ENCODE results near the gene C14orf119. TPM values are rescaled to one million over a fixed set of nuclear protein-coding genes. Genes with fewer than 3 reads are reported as not detected.
A peak's percentile ranks its signal among the peaks of the same experiment; 100 is the strongest.

The C14orf119 gene
- total RNA-seq, 1 experiment from 2014 or later: 81.3 TPM

- POLR2A ChIA-PET: interaction anchor here (1.1 kb wide), 1 partner anchor 9 kb away, joined by 3 read pairs; no protein-coding TSS in a partner anchor
- Mint-ChIP-seq H3K27ac (no peak within 1 kb of the TSS; the same call in none of the 2 replicates), H3K4me1 (peaks cover 46% of the 10 kb centered on the region)
Observed at GRCh38 chr14:23104591-23105347, 9.5 kb downstream of the C14orf119 start, which contains the start of gene CIROP. CIROP (minus strand) TSS chr14:23104989; CDS start chr14:23104920, 69 bp downstream.

DNA sequence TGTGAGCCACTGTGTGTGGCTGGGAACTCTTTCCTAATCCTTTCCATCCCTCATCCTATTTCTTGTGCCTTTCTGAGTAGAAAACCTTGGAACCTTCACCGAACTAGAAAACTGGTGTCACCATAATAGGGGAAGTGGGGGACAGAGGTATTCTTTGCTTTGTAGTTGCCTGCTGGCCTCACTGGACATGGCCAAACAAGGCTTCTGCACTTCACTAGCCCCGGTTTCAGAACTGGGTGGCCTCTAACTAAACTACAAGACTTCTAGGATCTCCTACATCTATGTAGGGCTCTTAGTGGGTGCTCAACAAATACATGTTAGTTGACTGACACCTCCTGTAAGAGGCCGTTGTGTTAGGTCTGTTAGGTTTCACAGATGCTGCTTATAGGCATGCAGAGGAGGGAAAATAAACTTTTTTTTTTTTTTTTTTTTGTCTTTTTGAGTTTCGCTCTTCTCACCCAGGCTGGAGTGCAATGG, 10.1 kb downstream of the C14orf119 start:
- TF ChIP-seq CBFB (CRISPR knock-in tag; IDR thresholded peaks at IDR 0.05; ENCODE audit: low read depth) (no peak), SOX15 (CRISPR knock-in tag; IDR thresholded peaks at IDR 0.05) (no peak), ZNF425 (CRISPR knock-in tag; conservative IDR thresholded peaks at IDR 0.05) (no peak), RORB (CRISPR knock-in tag; IDR thresholded peaks at IDR 0.05) (no peak), ZNF416 (CRISPR knock-in tag; IDR thresholded peaks at IDR 0.05) (no peak), ZBTB21 (CRISPR knock-in tag; IDR thresholded peaks at IDR 0.05; ENCODE audit: borderline replicate concordance) (no peak), ETV6 (CRISPR knock-in tag; IDR thresholded peaks at IDR 0.05) (no peak), NFE2L1 (CRISPR knock-in tag; IDR thresholded peaks at IDR 0.05) (no peak), NFATC4 (CRISPR knock-in tag; IDR thresholded peaks at IDR 0.05) (no peak), SP1 (CRISPR knock-in tag; conservative IDR thresholded peaks at IDR 0.05) (no peak), ZNF138 (CRISPR knock-in tag; conservative IDR thresholded peaks at IDR 0.05) (no peak), ZNF396 (CRISPR knock-in tag; IDR thresholded peaks at IDR 0.05; ENCODE audit: borderline replicate concordance) (no peak), HMGA2 (CRISPR knock-in tag; IDR thresholded peaks at IDR 0.05) (no peak), ATF3 (CRISPR knock-in tag; conservative IDR thresholded peaks at IDR 0.05) (no peak)
- TF ChIP-seq, protein P1, sequence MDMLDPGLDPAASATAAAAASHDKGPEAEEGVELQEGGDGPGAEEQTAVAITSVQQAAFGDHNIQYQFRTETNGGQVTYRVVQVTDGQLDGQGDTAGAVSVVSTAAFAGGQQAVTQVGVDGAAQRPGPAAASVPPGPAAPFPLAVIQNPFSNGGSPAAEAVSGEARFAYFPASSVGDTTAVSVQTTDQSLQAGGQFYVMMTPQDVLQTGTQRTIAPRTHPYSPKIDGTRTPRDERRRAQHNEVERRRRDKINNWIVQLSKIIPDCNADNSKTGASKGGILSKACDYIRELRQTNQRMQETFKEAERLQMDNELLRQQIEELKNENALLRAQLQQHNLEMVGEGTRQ (CRISPR knock-in tag; IDR thresholded peaks at IDR 0.05): no peak
- Mint-ChIP-seq H3K9me3 (no peaks in the 10 kb centered on the region), H3K27me3 (ENCODE audit: low read depth) (peaks cover 17% of the 10 kb centered on the region), H3K4me3 (no peak overlapping the region), H3K27ac (no peak overlapping the region; the same call in 1 of the 2 replicates), H3K36me3 (peaks cover 4% of the 10 kb centered on the region; the same call in 1 of the 2 replicates), H3K4me1 (peaks cover 40% of the 10 kb centered on the region)
- ChIA-PET POLR2A (interaction anchor here (0.7 kb wide), 1 partner anchor 62 kb away, joined by 4 read pairs; no protein-coding TSS in a partner anchor), CTCF (interaction anchor here (1.4 to 6.9 kb wide), 4 partner anchors 10 to 119 kb away, joined by 4 to 43 read pairs (median 7); partner anchors contain the start of genes ACIN1 and C14orf119)
- DNase-seq (ENCODE audit: low spot score) (no peak), ATAC-seq (no peak)

More at GRCh38 chr14:23104591-23105347, 9.5 kb downstream of the C14orf119 start, which contains the start of gene CIROP:
- TF ChIP-seq GABPB1 (CRISPR knock-in tag; IDR thresholded peaks at IDR 0.05) (peak; percentile 15; the same call in 1 of the 2 replicates), ZNF317 (CRISPR knock-in tag; IDR thresholded peaks at IDR 0.05; ENCODE audit: borderline replicate concordance, low read depth) (no peak)
- DNase-seq (ENCODE audit: low spot score) (no peak), ATAC-seq (peak; percentile 43)
- H3K4me3 Mint-ChIP-seq: peak within 1 kb of the TSS; percentile 18
- CTCF ChIA-PET: interaction anchor here (1.1 to 6.9 kb wide), 4 partner anchors 8 to 36 kb away, joined by 3 to 43 read pairs (median 6); partner anchors contain the start of genes ACIN1 and C14orf119
- H3K9me3 Mint-ChIP-seq: no peaks in the 10 kb centered on the region
- peaks cover 4% of the 10 kb centered on the region; the same call in 1 of the 2 replicates for H3K36me3 Mint-ChIP-seq
- H3K27me3 Mint-ChIP-seq (ENCODE audit: low read depth): peaks cover 17% of the 10 kb centered on the region

DNA sequence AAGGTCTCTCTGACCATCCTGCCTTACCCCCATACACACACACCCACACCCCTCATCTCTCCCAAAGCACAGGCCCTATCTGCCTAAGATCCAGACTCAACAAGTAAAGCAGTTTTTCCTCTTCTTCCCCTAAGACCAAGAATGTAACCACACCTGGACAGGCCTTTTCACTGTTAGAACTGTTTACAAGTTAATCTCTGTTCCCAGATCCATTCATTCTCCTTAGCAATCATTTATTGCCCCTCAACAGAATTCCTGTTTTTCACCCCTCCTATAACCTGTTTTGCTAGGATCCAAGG, 11.4 kb downstream of the C14orf119 start:
- H3K27ac Mint-ChIP-seq: peak overlapping the region; percentile 13; the same call in 1 of the 2 replicates
- H3K4me1 Mint-ChIP-seq: peaks cover 32% of the 10 kb centered on the region
- ChIA-PET POLR2A (interaction anchor here (1.3 kb wide), 1 partner anchor 12 kb away, joined by 6 read pairs; the partner anchor contains the start of genes ACIN1 and C14orf119), CTCF (interaction anchor here (0.8 to 2.1 kb wide), 5 partner anchors 11 to 120 kb away, joined by 3 to 14 read pairs (median 8); partner anchors contain the start of genes ACIN1 and C14orf119)
- H3K9me3 Mint-ChIP-seq: no peaks in the 10 kb centered on the region
- no peak overlapping the region for H3K4me3 Mint-ChIP-seq
- TF ChIP-seq, protein P2, sequence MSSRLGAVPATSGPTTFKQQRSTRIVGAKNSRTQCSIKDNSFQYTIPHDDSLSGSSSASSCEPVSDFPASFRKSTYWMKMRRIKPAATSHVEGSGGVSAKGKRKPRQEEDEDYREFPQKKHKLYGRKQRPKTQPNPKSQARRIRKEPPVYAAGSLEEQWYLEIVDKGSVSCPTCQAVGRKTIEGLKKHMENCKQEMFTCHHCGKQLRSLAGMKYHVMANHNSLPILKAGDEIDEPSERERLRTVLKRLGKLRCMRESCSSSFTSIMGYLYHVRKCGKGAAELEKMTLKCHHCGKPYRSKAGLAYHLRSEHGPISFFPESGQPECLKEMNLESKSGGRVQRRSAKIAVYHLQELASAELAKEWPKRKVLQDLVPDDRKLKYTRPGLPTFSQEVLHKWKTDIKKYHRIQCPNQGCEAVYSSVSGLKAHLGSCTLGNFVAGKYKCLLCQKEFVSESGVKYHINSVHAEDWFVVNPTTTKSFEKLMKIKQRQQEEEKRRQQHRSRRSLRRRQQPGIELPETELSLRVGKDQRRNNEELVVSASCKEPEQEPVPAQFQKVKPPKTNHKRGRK (CRISPR knock-in tag; IDR thresholded peaks at IDR 0.05; ENCODE audit: borderline replicate concordance): no peak
- TF ChIP-seq ETV6 (CRISPR knock-in tag; IDR thresholded peaks at IDR 0.05) (no peak), ARID4B (CRISPR knock-in tag; IDR thresholded peaks at IDR 0.05; ENCODE audit: borderline replicate concordance) (no peak), MYBL2 (CRISPR knock-in tag; IDR thresholded peaks at IDR 0.05) (no peak)
- peaks cover 17% of the 10 kb centered on the region for H3K27me3 Mint-ChIP-seq (ENCODE audit: low read depth)
- peaks cover 4% of the 10 kb centered on the region; the same call in 1 of the 2 replicates for H3K36me3 Mint-ChIP-seq
- DNase-seq (ENCODE audit: low spot score) (no peak), ATAC-seq (no peak)

Data from WTC11 (cell line).